Measurements from ENCODE around the gene DUOX2. TPM values are rescaled to one million over a fixed set of nuclear protein-coding genes. Genes with fewer than 3 reads are reported as not detected.
"Not testable (repeated sequence)": the region's sequence is repeated elsewhere in the genome, so short reads cannot be mapped to it uniquely, and the experiment has no call there.

DUOX2 gene
- total and polyA plus RNA-seq, 4 donors = 1.0 to 3.8 (median 2.1) TPM

DNA sequence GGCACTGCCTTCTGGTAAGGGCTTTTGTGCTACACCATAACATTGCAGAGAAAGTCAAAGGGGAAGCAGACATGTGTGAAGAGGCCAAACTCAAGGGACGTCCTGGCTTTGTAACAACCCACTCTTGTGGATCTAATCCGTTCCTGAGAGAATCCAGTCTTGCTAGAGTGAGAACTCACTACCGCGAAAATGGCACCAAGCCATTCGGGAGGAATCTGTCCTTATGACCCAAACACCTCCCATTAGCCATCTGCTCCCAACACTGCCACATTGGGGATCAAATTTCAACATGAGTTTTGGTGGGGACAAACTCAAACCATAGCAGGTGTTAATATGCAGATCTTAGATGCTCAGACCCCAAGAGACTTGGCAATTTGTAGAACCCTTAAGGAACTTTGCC lies 34.8 kb downstream of the DUOX2 start:
- WGBS, 2 donors = 69 to 79% methylated on average over 5 of the region's 5 CpGs

GRCh38 chr15:45077391-45077790 lies 36.6 kb downstream of the DUOX2 start:
- H3K9ac ChIP-seq (ENCODE audit: insufficient read depth in 1 of 2, low read length in 2 of 2); ATAC-seq (ENCODE audit: insufficient read depth, low FRiP score); H3K27me3 ChIP-seq (ENCODE audit: control insufficient read depth in 3 of 3, insufficient read depth in 3 of 3, low read length in 2 of 3); H3K4me3 ChIP-seq; H3K9me3 ChIP-seq (ENCODE audit: control insufficient read depth in 4 of 4, insufficient read depth in 3 of 4, low read length in 3 of 4); H3K27ac ChIP-seq (ENCODE audit: low read depth in 1 of 2, low read length in 1 of 2); H3K36me3 ChIP-seq (ENCODE audit: control insufficient read depth in 4 of 4, insufficient read depth in 4 of 4, low read length in 4 of 4); H3K4me1 ChIP-seq (ENCODE audit: control insufficient read depth in 5 of 5, insufficient read depth in 5 of 5, low read length in 5 of 5); DNase-seq: not testable (repeated sequence)
- WGBS, 2 donors = 69 to 80% methylated on average over 2 of the region's 2 CpGs

More for the DNA sequence above, 34.8 kb downstream of the DUOX2 start:
- not testable (repeated sequence) for H3K27ac ChIP-seq (ENCODE audit: low read depth in 1 of 2, low read length in 1 of 2); ATAC-seq (ENCODE audit: insufficient read depth, low FRiP score); H3K27me3 ChIP-seq (ENCODE audit: control insufficient read depth in 3 of 3, insufficient read depth in 3 of 3, low read length in 2 of 3); DNase-seq; H3K9ac ChIP-seq (ENCODE audit: insufficient read depth in 1 of 2, low read length in 2 of 2); H3K9me3 ChIP-seq (ENCODE audit: control insufficient read depth in 4 of 4, insufficient read depth in 3 of 4, low read length in 3 of 4); H3K4me3 ChIP-seq; H3K4me1 ChIP-seq (ENCODE audit: control insufficient read depth in 5 of 5, insufficient read depth in 5 of 5, low read length in 5 of 5); H3K36me3 ChIP-seq (ENCODE audit: control insufficient read depth in 4 of 4, insufficient read depth in 4 of 4, low read length in 4 of 4)

DNA sequence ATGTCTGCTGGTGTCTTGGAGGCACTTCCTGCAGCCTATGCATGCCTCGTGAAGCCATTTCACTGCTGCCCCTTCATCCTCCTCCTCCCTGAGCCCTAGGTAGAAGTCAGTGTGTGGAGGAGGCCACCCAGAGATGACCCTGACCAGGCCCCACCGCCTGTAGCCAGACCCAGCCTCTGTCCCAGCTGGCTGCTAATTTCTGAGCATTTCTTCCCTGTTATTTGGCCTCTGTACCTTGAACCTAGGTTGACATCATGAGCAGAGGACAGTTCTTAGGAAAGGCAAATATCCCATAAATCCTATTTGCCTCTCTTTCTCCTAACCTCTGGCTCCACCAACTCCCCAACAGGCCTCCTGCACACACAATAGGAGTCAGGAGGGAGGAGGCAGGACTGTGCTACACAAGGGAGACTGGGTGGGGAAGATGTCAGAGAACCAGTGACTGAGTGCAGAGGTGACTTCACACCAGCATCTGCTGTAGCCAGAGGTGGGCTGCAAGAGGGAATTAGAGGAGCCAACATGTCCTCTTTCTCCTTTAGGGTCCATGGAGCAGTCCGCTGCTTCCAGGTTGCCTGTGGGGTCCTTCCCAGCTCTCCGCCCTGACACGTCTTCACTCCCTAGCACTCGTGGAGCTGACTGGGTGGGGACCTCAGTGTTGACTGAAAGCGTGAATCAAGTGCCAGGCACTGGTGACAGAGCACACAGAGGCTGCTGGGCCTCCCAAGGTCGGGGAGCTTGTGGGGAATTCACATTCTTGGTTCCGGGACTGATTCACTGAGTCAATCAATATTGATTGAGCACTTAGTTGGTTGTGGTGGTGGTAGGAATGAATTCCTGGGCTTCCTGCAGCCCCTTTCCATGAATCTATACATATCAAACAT lies 38.3 kb downstream of the DUOX2 start:
- H3K36me3 ChIP-seq (ENCODE audit: control insufficient read depth in 4 of 4, insufficient read depth in 4 of 4, low read length in 4 of 4); H3K4me3 ChIP-seq; H3K27me3 ChIP-seq (ENCODE audit: control insufficient read depth in 3 of 3, insufficient read depth in 3 of 3, low read length in 2 of 3); H3K9ac ChIP-seq (ENCODE audit: insufficient read depth in 1 of 2, low read length in 2 of 2); DNase-seq; H3K9me3 ChIP-seq (ENCODE audit: control insufficient read depth in 4 of 4, insufficient read depth in 3 of 4, low read length in 3 of 4); ATAC-seq (ENCODE audit: insufficient read depth, low FRiP score); H3K27ac ChIP-seq (ENCODE audit: low read depth in 1 of 2, low read length in 1 of 2); H3K4me1 ChIP-seq (ENCODE audit: control insufficient read depth in 5 of 5, insufficient read depth in 5 of 5, low read length in 5 of 5): not testable (repeated sequence)
- 100% methylated on average over 1 of the region's 9 CpGs for WGBS, 2 donors

DNA sequence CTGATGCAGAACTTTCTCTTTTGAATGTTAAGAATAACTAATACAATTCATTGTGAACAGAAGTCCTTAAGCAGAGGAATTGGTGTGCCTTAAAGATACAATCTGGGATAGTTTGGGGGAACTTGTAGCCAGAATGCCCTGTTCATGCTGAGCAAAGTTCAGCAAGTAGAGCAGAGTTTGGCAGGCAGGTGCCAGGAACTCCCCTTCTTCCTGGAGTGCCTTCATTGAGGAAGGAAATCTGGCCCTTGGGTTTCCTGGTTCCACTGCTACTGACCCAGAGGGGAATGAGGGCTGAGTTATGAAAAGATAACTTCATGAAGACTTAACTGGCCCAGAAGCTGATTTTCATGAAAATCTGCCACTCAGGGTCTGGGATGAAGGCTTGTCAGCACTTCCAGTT lies 40.4 kb downstream of the DUOX2 start:
- H3K36me3 ChIP-seq (ENCODE audit: control insufficient read depth in 4 of 4, insufficient read depth in 4 of 4, low read length in 4 of 4); H3K4me3 ChIP-seq; DNase-seq; H3K27me3 ChIP-seq (ENCODE audit: control insufficient read depth in 3 of 3, insufficient read depth in 3 of 3, low read length in 2 of 3); ATAC-seq (ENCODE audit: insufficient read depth, low FRiP score); H3K4me1 ChIP-seq (ENCODE audit: control insufficient read depth in 5 of 5, insufficient read depth in 5 of 5, low read length in 5 of 5); H3K9ac ChIP-seq (ENCODE audit: insufficient read depth in 1 of 2, low read length in 2 of 2); H3K9me3 ChIP-seq (ENCODE audit: control insufficient read depth in 4 of 4, insufficient read depth in 3 of 4, low read length in 3 of 4); H3K27ac ChIP-seq (ENCODE audit: low read depth in 1 of 2, low read length in 1 of 2): not testable (repeated sequence)

DNA sequence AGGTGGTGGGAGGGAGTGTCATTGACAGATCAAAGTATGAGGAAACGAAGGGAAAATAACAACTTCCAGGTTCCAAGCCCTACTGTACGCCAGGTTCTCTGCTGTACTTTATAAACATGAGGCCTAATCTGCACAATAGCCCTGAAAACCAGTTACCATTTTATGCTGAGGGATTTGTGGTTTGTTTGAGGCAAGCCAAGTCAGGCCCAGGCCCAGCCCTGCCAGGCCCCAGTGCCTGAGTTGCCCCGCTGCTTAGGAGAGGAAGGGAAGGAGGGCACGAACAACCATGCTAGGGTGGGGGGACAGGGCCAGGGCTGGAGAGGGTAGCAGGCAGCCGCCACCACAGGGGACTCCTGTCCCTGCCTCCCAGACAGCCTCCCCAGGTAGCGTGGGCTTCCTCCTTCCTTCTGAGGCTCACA lies 44.0 kb downstream of the DUOX2 start:
- WGBS, 2 donors = 71 to 81% methylated on average over 4 to 5 of the region's 6 CpGs
- ATAC-seq (ENCODE audit: insufficient read depth, low FRiP score); H3K9ac ChIP-seq (ENCODE audit: insufficient read depth in 1 of 2, low read length in 2 of 2); H3K36me3 ChIP-seq (ENCODE audit: control insufficient read depth in 4 of 4, insufficient read depth in 4 of 4, low read length in 4 of 4); H3K27ac ChIP-seq (ENCODE audit: low read depth in 1 of 2, low read length in 1 of 2); H3K4me3 ChIP-seq; H3K27me3 ChIP-seq (ENCODE audit: control insufficient read depth in 3 of 3, insufficient read depth in 3 of 3, low read length in 2 of 3); DNase-seq; H3K4me1 ChIP-seq (ENCODE audit: control insufficient read depth in 5 of 5, insufficient read depth in 5 of 5, low read length in 5 of 5); H3K9me3 ChIP-seq (ENCODE audit: control insufficient read depth in 4 of 4, insufficient read depth in 3 of 4, low read length in 3 of 4): not testable (repeated sequence)

DNA sequence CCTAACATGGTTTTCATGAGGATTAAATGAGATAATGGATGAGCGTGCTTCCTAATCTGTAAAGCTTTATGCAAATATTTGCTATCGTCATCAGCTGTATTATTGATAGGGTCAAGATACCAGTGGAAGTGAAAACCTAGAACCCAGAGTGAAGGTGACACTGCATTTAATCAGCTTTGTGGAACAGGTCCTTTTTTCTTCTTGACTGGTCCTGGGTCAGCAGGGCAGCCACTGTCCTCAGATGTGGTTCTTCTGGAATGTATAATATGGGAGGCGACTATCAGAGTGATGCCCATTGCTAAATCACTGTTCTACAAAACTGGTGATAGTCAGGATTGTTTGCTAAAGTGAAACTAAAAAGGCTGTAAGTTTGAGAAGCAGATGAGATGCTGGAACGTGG lies 49.6 kb downstream of the DUOX2 start:
- no peak overlapping the region for H3K4me3 ChIP-seq
- H3K27me3 ChIP-seq (ENCODE audit: control insufficient read depth in 3 of 3, insufficient read depth in 3 of 3, low read length in 2 of 3) = no peaks in the 10 kb centered on the region
- H3K27ac ChIP-seq (ENCODE audit: low read depth in 1 of 2, low read length in 1 of 2) = no peak overlapping the region
- H3K9ac ChIP-seq (ENCODE audit: insufficient read depth in 1 of 2, low read length in 2 of 2) = no peak overlapping the region
- WGBS, 2 donors = 82 to 88% methylated on average over 4 of the region's 4 CpGs
- ATAC-seq (ENCODE audit: insufficient read depth, low FRiP score) (no peak), DNase-seq (peak in 2 of 3 donors; percentile 21 to 42)
- peaks cover 0 to 2% (median 0%) of the 10 kb centered on the region in 4 donors for H3K36me3 ChIP-seq (ENCODE audit: control insufficient read depth in 4 of 4, insufficient read depth in 4 of 4, low read length in 4 of 4)
- H3K9me3 ChIP-seq (ENCODE audit: control insufficient read depth in 4 of 4, insufficient read depth in 3 of 4, low read length in 3 of 4) = no peaks in the 10 kb centered on the region
- TF ChIP-seq, protein P1, sequence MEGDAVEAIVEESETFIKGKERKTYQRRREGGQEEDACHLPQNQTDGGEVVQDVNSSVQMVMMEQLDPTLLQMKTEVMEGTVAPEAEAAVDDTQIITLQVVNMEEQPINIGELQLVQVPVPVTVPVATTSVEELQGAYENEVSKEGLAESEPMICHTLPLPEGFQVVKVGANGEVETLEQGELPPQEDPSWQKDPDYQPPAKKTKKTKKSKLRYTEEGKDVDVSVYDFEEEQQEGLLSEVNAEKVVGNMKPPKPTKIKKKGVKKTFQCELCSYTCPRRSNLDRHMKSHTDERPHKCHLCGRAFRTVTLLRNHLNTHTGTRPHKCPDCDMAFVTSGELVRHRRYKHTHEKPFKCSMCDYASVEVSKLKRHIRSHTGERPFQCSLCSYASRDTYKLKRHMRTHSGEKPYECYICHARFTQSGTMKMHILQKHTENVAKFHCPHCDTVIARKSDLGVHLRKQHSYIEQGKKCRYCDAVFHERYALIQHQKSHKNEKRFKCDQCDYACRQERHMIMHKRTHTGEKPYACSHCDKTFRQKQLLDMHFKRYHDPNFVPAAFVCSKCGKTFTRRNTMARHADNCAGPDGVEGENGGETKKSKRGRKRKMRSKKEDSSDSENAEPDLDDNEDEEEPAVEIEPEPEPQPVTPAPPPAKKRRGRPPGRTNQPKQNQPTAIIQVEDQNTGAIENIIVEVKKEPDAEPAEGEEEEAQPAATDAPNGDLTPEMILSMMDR (IDR thresholded peaks at IDR 0.05; ENCODE audit: control extremely low read depth, extremely low read depth) = no peak
- H3K4me1 ChIP-seq (ENCODE audit: control insufficient read depth in 5 of 5, insufficient read depth in 5 of 5, low read length in 5 of 5) = no peaks in the 10 kb centered on the region

DNA sequence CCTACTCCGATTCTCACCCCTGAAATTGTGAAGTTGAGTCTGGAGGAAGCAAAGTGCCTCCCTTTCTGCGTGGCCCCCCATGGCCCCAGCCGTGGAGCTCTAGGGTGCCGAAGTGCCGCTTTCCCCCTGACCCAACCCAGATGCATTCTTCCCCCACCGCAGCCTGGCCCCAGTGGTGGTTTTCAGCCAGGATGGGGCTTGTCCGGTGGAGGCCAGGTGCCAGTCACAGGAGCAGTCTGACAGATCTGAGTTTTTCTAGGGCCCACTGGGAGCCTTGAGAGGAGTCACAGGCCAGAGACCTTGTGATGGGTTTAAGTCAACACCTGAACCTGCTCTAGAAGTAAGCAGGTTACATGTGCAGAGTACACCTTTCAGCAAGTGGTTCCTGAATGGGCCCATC lies 51.7 kb downstream of the DUOX2 start:
- not testable (repeated sequence) for H3K4me1 ChIP-seq (ENCODE audit: control insufficient read depth in 5 of 5, insufficient read depth in 5 of 5, low read length in 5 of 5); H3K4me3 ChIP-seq; H3K27ac ChIP-seq (ENCODE audit: low read depth in 1 of 2, low read length in 1 of 2); ATAC-seq (ENCODE audit: insufficient read depth, low FRiP score); H3K9ac ChIP-seq (ENCODE audit: insufficient read depth in 1 of 2, low read length in 2 of 2); DNase-seq; H3K27me3 ChIP-seq (ENCODE audit: control insufficient read depth in 3 of 3, insufficient read depth in 3 of 3, low read length in 2 of 3); H3K9me3 ChIP-seq (ENCODE audit: control insufficient read depth in 4 of 4, insufficient read depth in 3 of 4, low read length in 3 of 4); H3K36me3 ChIP-seq (ENCODE audit: control insufficient read depth in 4 of 4, insufficient read depth in 4 of 4, low read length in 4 of 4)
- 96 to 97% methylated on average over 6 of the region's 7 CpGs for WGBS, 2 donors
